HL-60/S4 (cell line): ENCODE measurements around the gene PITPNM3.

Experiments used
- in situ Hi-C: fragments of 300-500 bp; cut with MboI; formaldehyde crosslinking; loops from 2 replicates; pipeline ENCODE4 v1.14.3; 2022; ENCODE audit warnings: low sequenced_read_pairs

The PITPNM3 gene

DNA sequence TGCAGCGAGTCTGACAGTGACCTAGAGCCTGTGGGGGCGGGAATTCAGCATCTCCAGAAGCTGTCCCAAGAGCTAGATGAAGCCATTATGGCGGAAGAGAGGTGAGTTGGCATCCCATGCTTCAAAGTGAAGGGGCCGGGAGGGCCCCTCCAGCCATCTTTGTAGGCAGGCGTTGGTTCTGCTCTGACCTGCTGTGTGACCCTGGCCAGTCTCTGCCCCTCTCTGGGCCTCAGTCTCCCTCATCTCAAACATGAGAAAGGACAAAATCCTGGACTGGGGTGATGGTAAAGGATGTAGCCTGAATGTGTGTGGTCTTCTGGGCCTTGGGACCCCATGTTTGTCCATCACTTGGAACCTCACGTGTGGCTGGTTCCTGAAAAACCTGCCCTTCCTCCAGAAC lies 107.0 kb downstream of the PITPNM3 start:
- in situ Hi-C loops: no loop called here

GRCh38 chr17:6448473-6448872 lies 107.9 kb downstream of the PITPNM3 start:
- in situ Hi-C loops: no loop called here

DNA sequence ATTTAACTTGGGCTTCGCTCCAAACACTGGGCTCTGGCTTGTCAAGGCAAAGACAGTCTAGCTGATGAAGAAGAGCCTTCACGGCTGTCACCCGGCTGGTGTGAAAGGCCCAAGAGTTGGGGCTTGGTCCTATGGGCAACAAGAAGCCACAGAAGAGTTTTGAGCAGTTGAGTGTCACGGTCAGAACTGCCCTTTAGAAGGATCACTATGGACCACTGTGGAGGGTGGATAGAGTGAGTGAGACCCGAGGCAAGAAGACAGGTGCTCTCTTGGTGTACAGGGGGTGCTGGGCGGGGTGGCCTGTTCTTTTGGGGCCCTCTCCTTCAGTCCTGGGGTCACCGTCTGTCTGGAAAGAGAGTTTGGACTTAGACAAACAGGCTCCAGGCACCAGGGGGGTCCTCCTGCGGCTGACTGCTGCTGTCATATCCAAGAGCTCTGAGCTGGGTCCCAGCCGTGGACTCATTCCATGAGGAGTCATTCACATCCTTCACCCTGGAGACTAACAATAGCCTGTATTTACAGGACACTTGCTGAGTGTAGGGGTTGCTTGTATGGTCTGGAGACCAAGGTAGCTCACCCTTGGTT lies 109.7 kb downstream of the PITPNM3 start:
- in situ Hi-C loops: no loop called here

- in situ Hi-C loops: no loop called here
Measured at GRCh38 chr17:6444571-6445335, 111.6 kb downstream of the PITPNM3 start.

DNA sequence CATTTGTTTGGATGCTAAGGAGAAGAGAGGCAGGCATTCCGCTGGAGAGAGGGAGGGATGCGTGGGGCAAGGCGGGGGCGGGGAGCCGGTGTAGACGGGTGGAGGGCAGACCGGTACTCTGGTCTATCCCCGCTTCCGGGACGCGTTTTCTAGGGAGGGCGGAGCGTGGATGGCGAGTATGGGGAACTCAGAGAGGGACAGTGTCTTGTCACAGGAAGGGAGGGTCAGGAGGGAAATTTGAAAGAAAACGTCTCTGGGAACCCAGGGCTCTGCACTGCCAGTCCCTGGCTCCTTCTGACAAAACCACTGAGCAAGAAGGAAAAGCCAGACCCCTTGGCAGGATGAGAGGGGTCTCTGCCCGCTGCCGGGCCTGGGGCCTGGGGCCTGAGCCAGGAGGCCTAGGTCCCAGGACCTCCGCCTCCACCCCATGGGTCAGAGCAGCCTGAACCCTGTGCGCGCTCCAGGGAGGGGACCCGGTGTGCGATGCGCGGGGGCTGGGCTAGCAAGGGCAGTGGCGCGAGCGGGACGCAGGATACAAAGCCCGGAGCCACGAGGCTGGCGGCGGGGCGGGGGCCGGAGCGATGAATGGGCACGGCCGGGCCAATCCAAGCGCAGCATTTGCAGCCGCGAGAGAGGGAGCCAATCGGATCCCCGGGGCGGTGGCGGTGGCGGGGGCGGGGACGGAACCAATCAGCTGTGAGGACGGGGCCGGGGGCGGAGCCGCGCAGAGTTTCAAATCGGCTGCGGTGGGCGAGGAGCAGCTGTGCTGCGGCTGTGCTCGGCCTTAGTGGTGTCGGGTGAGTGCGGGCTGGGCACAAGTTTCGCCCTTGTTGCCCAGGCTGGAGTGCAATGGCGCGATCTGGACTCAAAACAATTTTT lies 112.4 kb downstream of the PITPNM3 start, which contains the start of gene PIMREG:
PIMREG (plus strand) TSS at position 764 of the 879 bp plus-strand sequence. CDS start 656 bp downstream, outside the sequence.
- in situ Hi-C loops: no loop called here

GRCh38 chr17:6442775-6443174 lies 113.6 kb downstream of the PITPNM3 start:
- in situ Hi-C loops: no loop called here

- in situ Hi-C loops: loop anchor here (10.0 kb wide), 1 partner anchor 855 kb away; the partner anchor contains the start of gene NLRP1
Measured at GRCh38 chr17:6439951-6440350, 116.4 kb downstream of the PITPNM3 start.

DNA sequence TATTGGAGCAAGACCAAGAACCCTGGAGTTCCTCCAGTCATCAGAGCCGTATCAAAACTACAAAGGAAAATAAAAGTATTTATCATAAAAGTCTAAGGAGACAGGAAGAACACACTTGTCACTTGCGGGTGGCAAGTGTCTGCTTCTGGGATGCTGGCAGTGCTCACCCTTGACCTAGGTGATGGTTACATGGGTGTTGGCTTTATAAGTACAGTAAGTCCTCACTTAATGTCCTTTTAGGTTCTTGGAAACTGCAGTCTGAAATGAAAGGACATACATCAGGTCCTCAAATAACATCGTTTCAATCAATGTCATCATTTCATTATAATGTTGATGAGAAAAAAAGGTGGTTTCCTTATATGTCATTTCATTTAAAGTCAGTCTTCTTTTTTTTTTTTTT lies 118.4 kb downstream of the PITPNM3 start:
- in situ Hi-C loops: loop anchor here (10.0 kb wide), 1 partner anchor 853 kb away; the partner anchor contains the start of gene NLRP1

DNA sequence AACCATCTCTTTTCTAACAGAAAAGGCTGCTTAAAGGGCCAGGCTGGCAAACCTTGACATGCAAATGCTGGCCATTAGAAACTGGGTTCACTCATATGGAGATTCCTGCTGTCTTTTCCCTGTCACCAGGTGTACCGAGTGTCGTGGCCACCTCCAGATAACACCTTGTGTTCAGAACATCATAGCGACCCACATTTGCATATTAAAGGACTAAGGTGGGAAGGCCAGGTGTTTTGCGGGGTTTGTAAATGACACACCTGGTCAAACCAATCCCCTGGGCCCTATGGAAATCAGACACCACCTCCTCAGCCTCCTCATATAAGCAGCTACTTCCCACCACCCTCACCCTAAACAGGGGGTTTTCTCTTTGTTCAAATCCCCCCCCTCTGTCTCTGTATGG lies 118.9 kb downstream of the PITPNM3 start:
- in situ Hi-C loops: loop anchor here (10.0 kb wide), 1 partner anchor 853 kb away; the partner anchor contains the start of gene NLRP1

- in situ Hi-C loops: loop anchor here (10.0 kb wide), 1 partner anchor 851 kb away; the partner anchor contains the start of gene NLRP1
Measured at GRCh38 chr17:6435968-6436367, 120.4 kb downstream of the PITPNM3 start.

DNA sequence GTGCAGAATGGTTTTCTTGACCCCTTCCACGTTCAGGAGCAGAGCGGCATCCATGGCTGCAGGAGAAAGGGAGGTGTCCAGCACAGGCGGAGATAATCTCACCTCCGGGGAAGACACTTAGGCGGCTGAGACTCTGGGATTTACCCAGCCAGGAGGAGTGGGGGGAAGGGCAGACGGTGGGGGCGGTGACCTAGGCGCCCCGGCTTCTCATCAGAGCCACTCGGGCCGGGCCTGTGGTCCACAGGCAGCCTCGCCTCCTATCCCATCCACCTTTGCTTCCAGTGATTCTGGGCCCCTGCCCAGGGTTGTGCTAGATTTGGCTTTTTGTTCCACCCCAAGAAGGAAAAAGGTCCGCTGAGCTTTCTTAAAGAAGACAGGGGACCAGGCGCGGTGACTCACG lies 121.3 kb downstream of the PITPNM3 start, which contains the start of gene AIPL1:
AIPL1 (minus strand) TSS at position 71 of the 400 bp plus-strand sequence; CDS start at position 54, 17 bp downstream.
- in situ Hi-C loops: loop anchor here (10.0 kb wide), 1 partner anchor 850 kb away; the partner anchor contains the start of gene NLRP1

DNA sequence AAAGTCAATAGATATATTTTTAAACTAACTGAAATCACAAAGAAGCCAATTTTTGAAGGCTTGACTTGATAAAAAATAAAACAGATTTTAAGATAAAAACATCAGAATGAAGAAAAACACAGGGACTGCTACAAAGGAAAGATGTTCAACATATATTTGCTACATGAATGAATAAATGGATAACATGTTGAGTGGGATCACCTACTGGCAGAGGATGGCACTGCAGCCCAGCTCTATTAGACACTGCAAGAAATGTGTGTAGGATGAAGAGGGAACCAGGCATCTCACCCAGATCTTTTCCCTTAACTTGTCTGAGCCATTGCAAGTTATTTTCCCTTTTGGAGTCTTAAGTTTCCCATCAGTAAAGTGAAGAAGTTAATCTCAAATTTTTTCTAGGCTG lies 125.6 kb downstream of the PITPNM3 start:
- in situ Hi-C loops: loop anchor here (10.0 kb wide), 1 partner anchor 846 kb away; the partner anchor contains the start of gene NLRP1

- in situ Hi-C loops: no loop called here
Measured at GRCh38 chr17:6429266-6429665, 127.1 kb downstream of the PITPNM3 start.

DNA sequence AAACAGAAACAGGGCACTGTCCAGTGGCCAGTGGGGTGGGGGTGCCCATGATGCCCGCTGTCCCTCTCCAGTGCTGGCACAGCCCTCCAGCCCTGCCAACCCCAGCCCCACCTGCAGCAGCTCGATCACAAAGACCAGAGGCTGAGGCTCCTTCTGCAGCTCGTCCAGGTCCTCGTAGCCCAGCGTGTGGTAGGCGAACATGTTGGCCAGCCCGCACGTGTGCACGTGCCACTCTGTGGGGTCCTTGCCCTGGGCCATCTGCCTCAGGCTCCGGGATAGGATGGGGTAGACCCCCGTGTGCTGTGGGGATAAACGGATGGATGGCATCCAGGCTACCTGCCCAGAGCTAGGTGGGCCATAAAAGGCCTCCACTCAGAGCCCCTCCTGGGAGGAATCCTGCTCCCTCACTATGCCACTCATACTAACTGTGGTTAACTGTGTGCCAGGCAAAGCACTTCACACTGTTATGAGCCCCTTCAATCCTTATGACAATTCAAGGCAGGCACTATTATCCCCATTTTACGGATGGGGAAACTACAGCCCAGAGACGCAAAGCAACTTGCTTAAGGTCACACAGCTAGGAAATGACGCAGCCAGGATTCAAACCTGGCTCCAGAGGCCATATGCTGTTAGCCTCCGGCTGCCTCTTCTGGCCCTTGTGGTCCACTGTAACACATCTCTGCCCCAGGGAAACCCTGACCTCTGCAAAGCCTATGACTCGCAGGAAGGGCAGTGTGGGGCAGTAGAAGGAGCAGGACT lies 128.0 kb downstream of the PITPNM3 start:
- in situ Hi-C loops: no loop called here

DNA sequence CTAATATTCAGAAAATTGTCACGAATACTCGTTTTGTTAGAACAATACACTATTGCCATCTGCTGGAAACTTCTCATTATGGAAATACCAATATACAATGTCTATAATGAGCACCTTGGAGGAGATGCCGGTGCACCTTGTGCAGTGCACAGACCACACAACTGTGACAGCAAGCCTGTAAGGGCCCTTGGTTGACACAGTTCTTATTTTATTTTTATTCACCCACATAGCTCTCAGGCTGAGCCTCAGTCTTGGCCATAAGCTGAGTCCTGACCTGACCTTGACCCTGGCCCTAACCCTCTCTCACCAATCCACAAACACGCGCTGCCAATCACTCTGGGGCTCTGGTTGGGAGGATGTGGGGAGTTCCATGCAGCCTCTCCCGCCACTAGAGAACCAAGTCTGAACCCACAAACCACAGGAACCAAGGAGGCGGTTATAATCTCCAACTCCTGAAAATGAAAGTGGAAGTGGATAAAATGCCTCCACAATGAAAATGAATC lies 129.0 kb downstream of the PITPNM3 start:
- in situ Hi-C loops: no loop called here

GRCh38 chr17:6426356-6427101 lies 129.8 kb downstream of the PITPNM3 start:
- in situ Hi-C loops: no loop called here

DNA sequence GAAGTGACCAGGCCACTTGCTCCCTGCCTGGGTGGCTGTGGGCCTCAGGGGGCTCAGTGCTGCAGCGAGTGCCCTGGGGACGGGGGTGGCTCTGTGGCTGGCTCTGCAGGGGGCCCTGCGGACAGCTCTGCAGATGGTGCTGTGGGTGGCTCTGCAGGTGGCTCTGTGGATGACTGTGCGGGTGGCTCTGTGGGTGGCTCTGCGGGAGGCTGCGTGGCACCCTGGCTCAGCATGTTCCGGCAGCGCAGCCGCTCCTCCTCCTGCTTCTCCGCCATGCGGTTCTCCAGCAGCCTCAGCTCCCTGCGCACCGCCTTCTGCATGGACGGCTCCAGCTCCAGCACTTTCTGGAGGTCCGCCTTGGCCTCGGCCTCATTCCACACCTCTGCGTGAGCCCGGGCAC lies 130.9 kb downstream of the PITPNM3 start:
- in situ Hi-C loops: no loop called here

DNA sequence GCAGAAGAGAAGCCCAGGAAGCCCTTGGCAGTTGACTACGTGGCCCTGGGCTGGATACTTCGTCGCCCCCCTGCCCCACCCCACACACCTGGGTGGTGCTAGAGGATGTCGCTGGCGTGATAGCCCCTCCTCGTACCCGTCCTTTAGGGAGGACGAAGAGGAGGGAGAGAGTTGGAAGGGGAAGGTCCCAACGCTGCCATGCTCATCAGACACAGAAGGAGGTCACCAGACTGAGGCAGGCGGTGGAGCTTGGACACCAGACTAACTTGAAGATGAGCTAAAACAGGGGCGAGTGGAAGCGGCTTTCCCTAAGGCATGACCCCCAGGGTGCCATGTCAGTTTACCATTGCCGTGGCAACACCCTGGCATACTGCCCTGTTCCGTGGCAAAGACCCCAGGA lies 132.4 kb downstream of the PITPNM3 start:
- in situ Hi-C loops: no loop called here

DNA sequence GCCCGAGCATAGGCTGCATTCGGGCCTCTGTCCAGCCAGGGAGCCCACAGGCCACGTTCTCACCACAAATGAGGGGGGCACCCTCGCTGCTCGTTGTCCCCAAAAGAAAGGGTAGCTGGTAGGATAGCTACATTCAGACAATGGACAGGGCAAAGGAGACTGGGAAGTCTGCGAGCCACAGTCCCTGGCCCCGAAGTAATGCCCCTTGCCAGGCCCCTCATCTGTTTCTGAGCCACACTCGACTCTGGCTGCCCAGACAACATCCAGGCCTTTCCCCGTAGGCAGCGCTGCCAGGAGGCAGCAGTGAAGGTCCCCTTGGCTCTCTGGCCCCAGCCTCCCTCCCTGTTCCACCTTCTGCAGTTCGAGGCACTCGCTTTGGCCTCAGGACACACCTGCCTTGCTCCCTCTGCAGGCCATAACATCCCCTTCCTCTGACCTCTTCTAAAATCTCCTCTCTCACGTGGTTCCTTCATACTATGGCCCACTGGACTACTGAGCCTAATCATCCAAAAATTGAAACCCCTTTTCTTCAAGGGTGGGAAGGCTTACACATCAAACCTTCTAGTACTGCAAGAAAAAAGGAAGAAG lies 133.6 kb downstream of the PITPNM3 start:
- in situ Hi-C loops: no loop called here
